IPS DF 19.7 (cell line): ENCODE results near the gene RAG2.

ENCODE experiments used
- DNase-seq: peaks from one replicate; pipeline ENCODE4 v3.0.0-alpha.2; 2013; ENCODE audit warnings: low read depth, low spot score

Gene RAG2

GRCh38 chr11:36598051-36598450 lies at the start of gene RAG2:
Gene RAG2, minus strand, starts transcription at chr11:36598236. Its CDS starts 4,068 bp downstream, at chr11:36594168.
- DNase-seq = no peak

- no peak for DNase-seq
Observed at GRCh38 chr11:36638556-36638955, 40.5 kb upstream of the RAG2 start.

- no peak for DNase-seq
Observed at GRCh38 chr11:36635066-36635862, 37.2 kb upstream of the RAG2 start.

- no peak for DNase-seq
Observed at GRCh38 chr11:36631774-36632173, 33.7 kb upstream of the RAG2 start.

- no peak for DNase-seq
Observed at GRCh38 chr11:36628765-36629244, 30.8 kb upstream of the RAG2 start.

GRCh38 chr11:36628141-36628540 lies 30.1 kb upstream of the RAG2 start:
- DNase-seq = no peak

GRCh38 chr11:36627471-36627870 lies 29.4 kb upstream of the RAG2 start:
- DNase-seq = no peak

- no peak for DNase-seq
Observed at GRCh38 chr11:36627006-36627405, 29.0 kb upstream of the RAG2 start.

GRCh38 chr11:36623494-36623893 lies 25.5 kb upstream of the RAG2 start:
- no peak for DNase-seq

- no peak for DNase-seq
Observed at GRCh38 chr11:36622431-36623136, 24.5 kb upstream of the RAG2 start.

GRCh38 chr11:36620246-36620645 lies 22.2 kb upstream of the RAG2 start:
- no peak for DNase-seq

GRCh38 chr11:36619502-36619901 lies 21.5 kb upstream of the RAG2 start:
- DNase-seq = no peak

- no peak for DNase-seq
Observed at GRCh38 chr11:36618363-36619047, 20.5 kb upstream of the RAG2 start.

GRCh38 chr11:36617543-36618362 lies 19.7 kb upstream of the RAG2 start:
- DNase-seq = no peak

- DNase-seq = no peak
Observed at GRCh38 chr11:36615826-36616225, 17.8 kb upstream of the RAG2 start.

GRCh38 chr11:36609383-36609782 lies 11.3 kb upstream of the RAG2 start:
- no peak for DNase-seq

GRCh38 chr11:36608491-36609199 lies 10.6 kb upstream of the RAG2 start:
- no peak for DNase-seq

GRCh38 chr11:36605221-36606216 lies 7.5 kb upstream of the RAG2 start:
- no peak for DNase-seq

GRCh38 chr11:36602135-36602534 lies 4.1 kb upstream of the RAG2 start:
- no peak for DNase-seq

- DNase-seq = no peak
Observed at GRCh38 chr11:36601155-36601554, 3.1 kb upstream of the RAG2 start.
